Vagina (tissue), 2 donors: Measurements from ENCODE around the gene PROSER2.

Source experiments
- CTCF ChIP-seq, 3 experiments: fragments of 450-650 bp in 2 of 3; fragments of 200-600 bp in 1 of 3; sonication (generic) in 1 of 3; IDR thresholded peaks; one replicate each; pipeline ENCODE4 v1.5.1; 2017 to 2019; ENCODE audit warnings: antibody characterized with exemption in 3 of 3, mild to moderate bottlenecking in 2 of 3, moderate library complexity in 2 of 3
- POLR2A ChIP-seq, 2 donors: fragments of 450-650 bp; IDR thresholded peaks; one replicate each; pipeline ENCODE4 v1.6.1; 2017; ENCODE audit warnings: antibody characterized with exemption in 2 of 2, mild to moderate bottlenecking in 2 of 2, moderate library complexity in 2 of 2

GRCh38 chr10:11806706-11807105 is 16.4 kb upstream of the PROSER2 start:
- TF ChIP-seq CTCF (IDR thresholded peaks at IDR 0.05) (no peak), POLR2A (IDR thresholded peaks at IDR 0.05) (no peak)
